GM21515 (cell line): Measurements from ENCODE around the gene OR10V1.
"Not testable (repeated sequence)": the region's sequence is repeated elsewhere in the genome, so short reads cannot be mapped to it uniquely, and the experiment has no call there.

Source experiments
- ATAC-seq: cut with Tn5 transposase; IDR thresholded peaks from one replicate; pipeline ENCODE4 v1.9.1; 2021; ENCODE audit not compliant: unreplicated experiment

Gene OR10V1

DNA sequence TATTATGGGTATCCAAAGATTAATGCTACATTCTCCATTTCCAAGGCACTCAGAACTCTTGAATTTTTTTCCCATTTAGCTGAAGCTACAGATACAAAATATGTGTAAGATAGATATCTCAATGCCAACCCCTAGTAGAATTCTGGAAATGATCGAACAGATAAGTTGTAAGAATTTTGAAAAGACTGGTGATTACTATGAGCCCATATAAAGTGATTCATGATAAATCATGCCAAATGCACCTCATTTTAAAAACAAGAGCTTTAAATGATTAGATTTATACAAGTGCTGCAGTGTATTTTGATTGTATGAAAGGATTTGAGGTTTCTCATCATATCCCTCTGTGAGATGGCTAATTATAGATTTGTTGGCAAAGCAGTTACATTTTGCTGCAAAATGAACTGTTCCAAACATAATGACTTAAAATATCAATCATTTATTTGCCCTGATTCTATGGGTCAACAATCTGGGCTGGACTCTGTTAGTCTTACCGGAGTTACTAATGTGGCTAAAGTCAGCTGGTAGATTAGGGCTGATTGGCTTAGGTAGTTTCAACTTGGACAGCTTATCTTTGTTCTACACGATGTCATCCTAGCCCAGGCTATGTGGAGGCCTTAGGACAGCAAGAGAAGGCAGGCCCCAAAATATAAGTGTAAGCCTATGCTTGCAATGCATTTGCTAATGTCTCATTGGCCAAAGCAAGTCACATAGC is 3.4 kb downstream of the OR10V1 start:
- ATAC-seq: no peak

DNA sequence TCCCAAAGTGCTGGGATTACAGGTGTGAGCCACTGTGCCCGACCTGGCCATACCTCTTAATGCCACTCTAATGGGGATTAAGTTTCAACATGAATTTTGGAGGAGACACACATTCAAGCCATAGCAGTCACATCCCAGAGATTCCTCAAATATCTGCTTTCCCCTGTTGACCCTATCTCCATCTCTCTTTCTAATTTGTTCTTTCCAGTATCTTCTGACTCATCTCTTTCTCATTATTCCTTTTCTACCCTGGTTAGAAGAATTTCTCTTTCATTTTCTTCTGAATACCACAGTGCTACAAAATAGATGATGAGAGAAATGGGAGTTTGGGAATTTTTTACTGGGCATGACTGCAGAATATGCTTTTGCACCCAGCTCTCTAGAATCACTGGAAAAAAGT is 5.1 kb downstream of the OR10V1 start:
- ATAC-seq: no peak

DNA sequence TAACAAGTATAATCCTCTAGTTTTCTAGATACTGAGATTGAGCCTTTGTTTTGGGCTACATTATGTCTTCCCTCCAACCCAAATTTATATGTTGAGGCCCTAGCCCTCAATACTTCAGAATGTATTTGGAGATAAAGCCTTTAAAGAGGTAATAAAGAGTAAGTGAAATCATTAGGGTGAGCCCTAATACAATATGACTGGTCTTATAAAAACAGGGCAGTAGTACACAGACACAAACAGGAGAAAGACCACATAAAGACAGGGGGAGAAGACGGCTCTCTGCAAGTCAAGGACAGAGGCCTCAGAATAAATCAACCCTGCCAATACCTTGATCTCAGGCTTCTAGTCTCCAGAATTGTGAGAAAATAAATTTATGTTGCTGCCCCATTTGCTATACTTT is 6.3 kb downstream of the OR10V1 start:
- no peak for ATAC-seq

DNA sequence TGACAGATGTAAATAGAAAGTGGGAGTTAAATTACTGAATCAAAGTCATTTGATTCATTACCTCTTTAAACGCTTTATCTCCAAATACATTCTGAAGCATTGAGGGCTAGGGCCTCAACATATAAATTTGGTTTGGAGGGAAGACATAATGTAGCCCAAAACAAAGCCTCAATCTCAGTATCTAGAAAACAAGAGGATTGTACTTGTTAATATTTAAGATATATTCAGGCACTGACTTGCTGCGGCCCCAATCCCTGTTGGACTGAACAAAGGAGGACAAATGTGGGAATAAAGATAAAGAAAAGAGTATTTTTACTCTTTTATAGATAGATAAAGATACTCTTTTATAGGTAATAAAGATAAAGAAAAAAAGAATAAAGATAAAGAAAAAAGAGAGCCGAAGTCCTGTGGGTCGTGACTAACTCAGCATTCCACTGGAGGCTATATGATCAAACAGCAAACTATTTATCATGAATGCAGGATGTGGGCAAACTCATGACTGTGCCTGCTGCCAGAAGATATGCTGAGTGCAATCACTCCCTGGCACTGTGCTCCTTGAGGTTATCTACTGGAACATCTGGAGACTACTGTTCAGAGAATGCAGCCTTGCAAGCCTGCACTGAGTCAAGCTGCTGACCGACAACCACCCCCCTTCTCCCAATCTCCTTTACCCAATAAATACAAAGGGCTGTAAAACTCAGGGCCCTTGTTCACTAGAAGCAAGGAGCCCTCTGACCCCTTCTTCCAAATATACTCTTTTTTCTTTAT is 6.9 kb downstream of the OR10V1 start:
- ATAC-seq: no peak

DNA sequence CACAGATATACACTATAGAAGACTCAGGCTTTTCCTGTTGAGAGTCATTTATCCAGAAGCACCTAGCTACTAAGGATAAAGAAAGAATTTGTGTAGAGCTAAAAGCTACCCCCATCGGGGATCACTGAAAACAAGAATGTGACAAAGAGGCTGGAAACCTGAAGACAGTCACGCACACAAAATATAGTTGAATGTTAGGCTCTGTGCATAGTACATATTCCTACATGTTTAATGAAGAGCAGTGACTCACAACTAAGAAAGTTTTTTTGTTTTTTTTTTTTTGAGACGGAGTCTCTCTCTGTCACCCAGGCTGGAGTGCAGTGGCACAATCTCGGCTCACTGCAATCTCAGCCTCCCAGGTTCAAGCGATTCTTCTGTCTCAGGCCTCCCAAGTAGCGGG is 8.4 kb downstream of the OR10V1 start:
- no peak for ATAC-seq

DNA sequence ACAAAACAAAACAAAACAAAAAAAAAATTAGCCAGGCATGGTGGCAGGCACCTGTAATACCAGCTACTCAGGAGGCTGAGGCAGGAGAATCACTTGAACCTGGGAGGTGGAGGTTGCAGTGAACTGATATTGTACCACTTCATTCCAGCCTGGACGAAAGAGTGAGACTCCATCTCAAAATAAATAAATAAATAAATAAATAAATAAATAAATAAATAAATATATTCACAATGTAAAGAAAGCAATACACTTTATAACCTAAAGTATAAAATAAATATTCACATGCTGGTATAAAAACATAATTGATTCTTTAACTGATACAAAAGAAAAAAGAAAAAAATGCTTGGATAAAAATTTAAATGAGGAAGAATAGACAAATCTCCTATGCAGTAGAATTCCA is 10.1 kb downstream of the OR10V1 start:
- not testable (repeated sequence) for ATAC-seq

DNA sequence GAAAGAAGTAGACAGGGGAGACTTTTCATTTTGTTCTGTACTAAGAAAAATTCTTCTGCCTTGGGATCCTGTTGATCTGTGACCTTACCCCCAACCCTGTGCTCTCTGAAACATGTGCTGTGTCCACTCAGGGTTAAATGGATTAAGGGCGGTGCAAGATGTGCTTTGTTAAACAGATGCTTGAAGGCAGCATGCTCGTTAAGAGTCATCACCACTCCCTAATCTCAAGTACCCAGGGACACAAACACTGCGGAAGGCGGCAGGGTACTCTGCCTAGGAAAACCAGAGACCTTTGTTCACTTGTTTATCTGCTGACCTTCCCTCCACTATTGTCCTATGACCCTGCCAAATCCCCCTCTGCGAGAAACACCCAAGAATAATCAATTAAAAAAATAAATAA is 13.5 kb downstream of the OR10V1 start:
- not testable (repeated sequence) for ATAC-seq

DNA sequence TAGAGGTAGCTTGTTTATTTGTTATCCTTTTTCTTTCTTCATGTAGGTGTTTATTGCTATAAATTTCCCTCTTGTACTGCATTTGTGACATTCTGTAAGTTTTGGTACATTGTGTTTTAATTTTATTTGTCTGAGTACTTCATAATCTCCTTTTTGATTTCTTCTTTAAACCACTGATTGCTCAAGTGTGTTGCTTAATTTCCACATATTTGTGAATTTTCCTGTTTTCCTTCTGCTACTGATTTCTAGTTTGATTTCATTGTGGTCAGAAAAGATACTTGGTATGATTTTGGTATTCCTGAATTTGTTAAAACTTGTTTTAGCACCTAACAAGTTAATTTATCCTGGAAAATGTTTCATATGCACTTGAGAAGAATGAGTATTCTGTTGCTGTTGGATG is 15.1 kb downstream of the OR10V1 start:
- no peak for ATAC-seq

DNA sequence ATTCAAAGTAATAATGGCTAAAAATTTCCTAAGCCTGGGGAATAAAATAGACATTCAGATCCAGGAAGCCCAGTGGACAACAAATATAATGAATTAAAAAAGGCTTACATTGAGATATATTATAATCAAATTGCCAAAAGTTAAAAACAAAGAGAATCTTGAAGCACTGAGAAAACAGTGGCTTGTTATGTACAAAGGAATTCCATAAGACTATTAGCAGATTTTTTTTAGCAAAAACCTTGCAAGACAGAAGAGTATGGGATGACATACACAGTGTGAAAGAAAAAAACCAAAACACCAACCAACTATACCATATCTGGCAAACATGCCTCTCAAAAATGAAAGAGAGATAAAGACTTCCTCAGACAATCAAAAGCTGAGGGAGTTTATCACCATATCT is 20.7 kb downstream of the OR10V1 start:
- ATAC-seq: no peak

DNA sequence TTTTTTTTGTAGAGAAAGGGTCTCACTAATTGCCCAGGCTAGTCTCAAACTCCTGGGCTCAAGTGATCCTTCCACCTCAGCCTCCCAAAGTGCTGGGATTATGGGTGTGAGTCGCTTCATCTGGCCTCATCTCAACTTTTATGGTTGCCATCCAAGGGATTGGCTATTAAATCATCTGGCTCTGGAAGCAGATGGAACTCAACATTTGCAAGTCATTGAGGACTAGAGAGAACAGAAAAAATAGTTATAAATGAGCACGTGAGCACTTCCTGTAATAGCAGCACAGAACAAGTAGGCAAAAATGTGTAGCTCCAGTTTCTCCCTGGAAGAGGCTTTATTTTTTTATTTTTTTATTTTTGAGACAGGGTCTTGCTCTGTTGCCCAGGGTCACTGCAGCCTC is 22.5 kb downstream of the OR10V1 start:
- no peak for ATAC-seq

DNA sequence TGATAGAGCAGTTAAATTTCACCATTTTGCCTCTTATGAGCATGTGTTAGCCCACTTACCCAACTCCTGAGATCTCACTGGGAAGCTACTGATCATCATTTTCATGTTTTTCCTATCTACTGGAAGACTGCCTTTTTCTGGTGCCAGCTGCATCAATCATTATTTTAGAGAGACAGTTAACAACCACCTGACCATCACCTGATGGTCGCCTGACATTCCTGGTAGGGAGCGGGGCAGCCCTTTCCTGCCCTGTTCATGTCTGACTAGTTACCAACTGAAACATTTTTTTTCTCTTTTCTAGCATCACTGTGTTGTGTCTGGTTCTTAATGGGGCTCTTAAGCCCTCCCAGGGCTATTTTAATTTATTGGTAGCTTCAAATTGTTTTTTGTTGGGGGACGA is 24.6 kb downstream of the OR10V1 start:
- ATAC-seq: no peak

DNA sequence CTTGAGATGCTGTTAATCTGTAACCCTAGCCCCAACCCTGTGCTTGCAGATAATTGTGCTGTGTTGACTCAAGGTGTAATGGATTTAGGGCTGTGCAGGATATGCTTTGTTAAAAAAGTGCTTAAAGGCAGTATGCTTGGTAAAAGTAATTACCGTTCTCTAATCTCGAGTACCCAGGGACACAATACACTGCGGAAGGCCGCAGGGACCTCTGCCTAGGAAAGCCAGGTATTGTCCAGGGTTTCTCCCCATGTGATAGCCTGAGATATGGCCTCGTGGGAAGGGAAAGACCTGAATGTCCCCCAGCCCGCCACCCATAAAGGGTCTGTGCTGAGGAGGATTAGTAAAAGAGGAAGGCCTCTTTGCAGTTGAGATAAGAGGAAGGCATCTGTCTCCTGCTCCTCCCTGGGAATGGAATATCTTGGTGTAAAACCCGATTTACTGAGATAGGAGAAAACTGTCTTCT is 32.4 kb downstream of the OR10V1 start:
- not testable (repeated sequence) for ATAC-seq

DNA sequence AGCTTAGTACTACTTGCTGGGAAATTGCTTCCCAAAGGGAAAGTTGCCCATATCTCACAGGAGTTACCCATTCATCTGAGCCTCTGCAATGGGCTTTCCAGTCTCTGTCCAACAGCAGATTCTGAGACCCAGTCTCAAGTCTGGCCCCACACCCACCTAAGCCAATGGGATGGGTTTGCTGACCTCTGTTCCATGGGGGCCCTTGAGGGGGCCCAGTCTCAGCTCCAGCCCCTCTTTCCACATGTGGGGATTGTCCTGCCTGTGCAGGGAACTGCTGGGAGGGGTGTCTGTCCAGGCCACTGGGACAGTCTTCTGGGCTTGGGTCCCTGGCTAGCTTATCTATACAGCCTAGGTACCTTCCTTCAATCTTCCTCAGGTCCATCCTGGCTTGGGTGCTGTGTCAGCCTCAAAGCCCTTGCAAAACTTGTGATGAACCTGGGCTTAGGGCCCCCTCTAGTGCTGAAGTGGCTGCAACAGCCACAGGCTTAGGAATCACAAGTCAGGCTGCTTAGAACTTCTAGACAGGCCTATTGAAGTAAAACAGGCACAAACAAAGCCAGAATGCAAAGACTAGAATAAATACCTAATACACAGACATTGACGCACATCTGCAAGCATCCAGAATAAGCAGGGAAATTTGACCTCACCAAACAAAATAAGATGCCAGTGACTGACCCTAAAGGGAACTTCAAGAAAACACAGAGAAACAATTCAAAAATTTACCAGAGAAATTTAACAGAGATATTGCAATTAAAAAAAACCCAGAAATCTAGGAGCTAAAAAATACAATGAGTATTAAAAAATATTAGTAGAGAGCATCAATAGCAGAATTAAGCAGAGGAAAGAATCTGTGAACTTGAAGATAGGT is 33.1 kb downstream of the OR10V1 start:
- ATAC-seq: peak; percentile 96

DNA sequence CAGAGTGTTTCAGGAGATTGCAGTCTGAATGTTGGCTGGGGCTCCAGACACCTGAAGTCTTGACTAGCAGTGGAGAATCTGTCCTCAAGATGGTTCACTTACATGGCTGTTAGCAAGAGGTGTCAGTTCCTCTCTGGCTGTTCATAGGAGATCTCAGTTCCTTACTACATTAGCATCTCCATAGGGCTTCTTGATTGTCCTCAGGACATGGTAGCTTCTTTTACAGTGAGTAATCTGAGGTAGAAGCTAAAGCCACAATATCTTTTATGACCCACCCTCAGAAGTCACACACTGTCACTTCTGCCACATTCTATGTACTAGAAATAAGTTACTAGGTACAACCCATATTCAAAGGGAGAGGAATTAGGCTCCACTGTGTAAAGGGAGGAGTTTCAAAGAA is 34.3 kb downstream of the OR10V1 start:
- no peak for ATAC-seq

DNA sequence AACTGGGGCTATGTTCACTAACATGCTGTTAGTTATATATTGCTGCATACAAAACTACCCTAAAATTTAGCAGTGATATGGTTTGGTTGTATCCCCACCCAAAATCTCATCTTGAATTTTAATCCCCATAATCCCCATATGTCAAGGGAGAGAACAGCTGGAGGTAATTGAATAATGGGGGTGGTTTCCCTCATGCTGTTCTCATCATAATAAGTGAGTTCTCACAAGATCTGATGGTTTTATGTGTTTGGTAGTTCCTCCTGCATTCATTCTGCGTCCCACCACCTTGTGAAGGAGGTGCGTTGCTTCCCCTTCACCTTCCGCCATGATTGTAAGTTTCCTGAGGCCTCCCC is 34.9 kb downstream of the OR10V1 start:
- no peak for ATAC-seq

DNA sequence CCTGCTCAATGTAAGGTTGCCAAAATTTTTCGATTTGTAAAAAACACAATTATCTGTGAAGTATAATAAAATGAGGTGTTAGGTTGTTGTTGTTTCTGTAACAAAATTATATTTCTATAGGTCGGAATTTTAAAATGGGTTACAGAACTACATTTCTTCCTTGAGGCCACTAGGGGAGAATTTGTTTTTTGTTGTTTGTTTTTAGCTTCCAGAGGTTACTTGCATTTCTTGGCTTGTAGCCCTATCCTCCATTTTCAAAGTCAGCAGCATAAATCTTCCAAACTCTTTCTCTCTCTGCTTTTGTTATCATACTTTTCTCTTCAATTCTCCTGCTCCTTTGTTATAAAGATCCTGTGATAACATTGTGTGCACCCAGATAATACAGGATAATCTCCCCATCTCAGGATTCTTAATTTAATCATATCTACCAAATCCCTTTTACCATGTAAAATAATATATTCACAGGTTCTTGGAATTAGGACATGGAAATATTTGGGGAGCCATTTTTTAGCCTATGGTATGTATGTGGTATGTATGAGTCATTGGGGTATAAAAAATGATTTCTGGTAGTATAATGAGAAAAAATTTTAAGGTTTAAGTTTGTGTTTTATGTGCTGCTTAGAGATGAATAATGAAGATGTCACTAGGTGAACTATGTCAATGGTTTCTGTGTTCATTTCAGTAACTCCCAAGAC is 35.4 kb downstream of the OR10V1 start:
- no peak for ATAC-seq

DNA sequence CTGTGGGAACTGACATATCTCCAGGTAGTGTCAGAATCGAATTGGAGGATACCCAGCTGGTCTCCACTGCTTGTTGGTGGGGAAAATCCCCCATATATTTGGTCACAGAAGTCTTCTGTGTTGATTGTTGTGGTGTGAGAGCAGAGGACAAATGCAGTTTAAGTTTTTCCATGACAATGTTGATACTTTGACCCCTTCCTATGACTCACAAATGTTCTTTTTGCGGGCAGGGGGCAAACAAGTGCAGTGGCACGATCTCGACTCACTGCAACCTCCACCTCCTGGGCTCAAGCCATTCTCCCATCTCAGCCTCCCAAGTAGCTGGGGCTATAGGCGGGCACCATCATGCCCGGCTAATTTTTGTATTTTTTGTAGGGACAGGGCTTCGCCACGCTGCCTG is 37.4 kb downstream of the OR10V1 start:
- no peak for ATAC-seq

DNA sequence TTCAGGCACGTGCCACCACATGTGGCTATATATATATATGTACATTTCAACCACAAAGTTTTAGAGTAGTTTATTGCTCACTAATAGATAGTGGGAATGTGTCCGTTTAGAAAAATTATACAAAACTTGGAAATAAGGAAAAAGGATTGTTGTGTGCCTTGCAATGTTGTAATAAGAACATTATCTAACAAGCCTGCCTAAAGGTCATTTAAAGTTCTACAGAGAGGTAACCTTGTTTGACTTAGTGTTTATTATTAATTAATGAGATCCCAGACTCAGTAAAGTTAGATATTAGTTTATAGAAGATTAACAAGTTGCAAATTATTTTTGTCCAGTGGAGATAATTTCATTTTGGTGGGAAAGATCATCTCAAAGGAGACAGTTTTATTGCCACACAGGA is 39.4 kb downstream of the OR10V1 start:
- no peak for ATAC-seq

DNA sequence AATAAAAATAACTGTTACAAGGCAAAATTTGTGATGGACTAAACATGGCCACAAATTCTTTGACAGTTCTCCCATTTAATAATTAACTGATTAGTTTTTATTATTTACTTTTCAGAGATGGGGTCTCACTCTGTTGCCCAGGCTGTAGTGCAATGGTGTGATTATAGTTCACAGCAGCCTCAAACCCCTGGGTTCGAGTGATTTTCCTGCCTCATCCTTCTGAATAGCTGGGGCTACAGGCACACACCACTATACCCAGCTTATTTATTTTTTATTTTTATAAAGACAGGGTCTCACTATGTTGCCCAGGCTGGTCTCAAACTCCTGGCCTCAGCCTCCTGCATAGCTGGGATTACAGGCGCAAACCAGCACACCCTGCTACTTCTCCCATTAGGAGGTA is 40.4 kb downstream of the OR10V1 start:
- ATAC-seq: no peak

DNA sequence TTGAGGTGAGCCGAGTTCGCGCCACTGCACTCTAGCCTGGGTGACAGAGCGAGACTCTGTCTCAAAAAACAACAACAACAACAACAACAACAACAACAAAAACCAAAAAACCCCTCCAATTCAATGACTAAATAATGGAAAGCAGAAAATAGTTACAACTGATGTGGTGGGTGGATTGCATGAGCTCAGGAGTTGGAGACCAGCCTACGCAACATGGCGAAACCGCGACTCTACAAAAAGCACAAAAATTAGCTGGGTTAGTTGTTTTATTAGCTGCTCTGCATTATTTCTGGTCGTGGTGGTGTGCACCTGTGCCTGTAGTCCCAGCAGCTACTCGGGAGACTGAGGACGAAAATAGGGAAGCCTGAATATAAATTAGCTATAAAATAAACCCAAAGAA is 42.2 kb downstream of the OR10V1 start:
- no peak for ATAC-seq

DNA sequence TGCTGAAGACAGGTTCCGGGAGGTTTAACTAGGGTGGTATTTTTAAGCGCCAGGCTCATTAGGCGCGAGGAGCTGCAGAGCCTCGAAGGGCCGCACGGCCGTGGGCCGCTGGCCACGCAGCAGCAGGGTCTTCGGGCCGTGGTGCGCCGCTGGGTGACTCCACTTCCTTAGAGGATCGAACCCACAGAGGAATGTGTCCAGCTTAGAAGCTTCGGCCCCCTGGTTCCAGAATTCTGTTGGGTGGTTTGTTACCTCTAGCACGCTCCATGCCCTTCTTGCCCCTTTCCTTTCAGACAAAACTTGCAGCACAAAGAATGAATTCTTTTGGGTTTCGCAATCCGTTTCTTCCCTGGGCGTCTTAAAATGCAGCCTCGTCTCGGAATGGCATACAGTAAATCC is 44.0 kb downstream of the OR10V1 start:
- no peak for ATAC-seq
